GM12873 (cell line): ENCODE results near the gene NOS1AP.

ENCODE experiments used
- TF ChIP-seq, protein P1 (sequence below): IDR thresholded peaks from 2 replicates; pipeline ENCODE4 v1.5.1; 2012; ENCODE audit warnings: low read depth, mild to moderate bottlenecking, moderate library complexity, low read length, control low read depth; ENCODE audit not compliant: insufficient read depth; ENCODE audit errors: missing control alignments

Gene NOS1AP

DNA sequence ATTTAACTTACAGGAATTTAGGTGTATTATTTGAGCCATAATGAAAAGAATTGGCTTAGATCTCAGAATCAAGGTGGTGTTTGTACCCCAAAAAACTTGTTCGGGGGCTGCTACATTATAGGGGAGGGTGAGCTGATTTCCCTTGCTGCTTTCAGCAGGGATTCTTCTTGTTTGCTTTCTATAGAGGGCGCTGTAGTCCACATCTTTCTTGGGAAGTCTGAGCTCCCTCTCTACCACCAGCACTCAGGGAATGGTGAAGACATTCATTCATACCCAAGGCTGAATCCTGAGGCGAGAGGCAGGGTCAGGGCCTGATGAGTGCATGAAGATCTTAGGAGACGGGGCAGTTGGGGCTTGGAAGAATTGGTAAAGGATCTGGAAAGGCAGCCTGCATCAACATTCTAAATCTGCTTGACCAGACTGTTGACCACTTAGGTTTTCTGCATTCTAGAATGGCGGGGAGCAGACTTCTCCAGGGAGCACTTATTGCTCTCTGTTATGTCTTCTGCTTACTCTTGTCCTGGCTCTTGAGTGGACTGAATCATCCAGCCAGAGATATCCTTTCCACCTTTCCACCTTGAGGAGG is 288.3 kb downstream of the NOS1AP start:
- TF ChIP-seq, protein P1, sequence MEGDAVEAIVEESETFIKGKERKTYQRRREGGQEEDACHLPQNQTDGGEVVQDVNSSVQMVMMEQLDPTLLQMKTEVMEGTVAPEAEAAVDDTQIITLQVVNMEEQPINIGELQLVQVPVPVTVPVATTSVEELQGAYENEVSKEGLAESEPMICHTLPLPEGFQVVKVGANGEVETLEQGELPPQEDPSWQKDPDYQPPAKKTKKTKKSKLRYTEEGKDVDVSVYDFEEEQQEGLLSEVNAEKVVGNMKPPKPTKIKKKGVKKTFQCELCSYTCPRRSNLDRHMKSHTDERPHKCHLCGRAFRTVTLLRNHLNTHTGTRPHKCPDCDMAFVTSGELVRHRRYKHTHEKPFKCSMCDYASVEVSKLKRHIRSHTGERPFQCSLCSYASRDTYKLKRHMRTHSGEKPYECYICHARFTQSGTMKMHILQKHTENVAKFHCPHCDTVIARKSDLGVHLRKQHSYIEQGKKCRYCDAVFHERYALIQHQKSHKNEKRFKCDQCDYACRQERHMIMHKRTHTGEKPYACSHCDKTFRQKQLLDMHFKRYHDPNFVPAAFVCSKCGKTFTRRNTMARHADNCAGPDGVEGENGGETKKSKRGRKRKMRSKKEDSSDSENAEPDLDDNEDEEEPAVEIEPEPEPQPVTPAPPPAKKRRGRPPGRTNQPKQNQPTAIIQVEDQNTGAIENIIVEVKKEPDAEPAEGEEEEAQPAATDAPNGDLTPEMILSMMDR, result peak; percentile 62

DNA sequence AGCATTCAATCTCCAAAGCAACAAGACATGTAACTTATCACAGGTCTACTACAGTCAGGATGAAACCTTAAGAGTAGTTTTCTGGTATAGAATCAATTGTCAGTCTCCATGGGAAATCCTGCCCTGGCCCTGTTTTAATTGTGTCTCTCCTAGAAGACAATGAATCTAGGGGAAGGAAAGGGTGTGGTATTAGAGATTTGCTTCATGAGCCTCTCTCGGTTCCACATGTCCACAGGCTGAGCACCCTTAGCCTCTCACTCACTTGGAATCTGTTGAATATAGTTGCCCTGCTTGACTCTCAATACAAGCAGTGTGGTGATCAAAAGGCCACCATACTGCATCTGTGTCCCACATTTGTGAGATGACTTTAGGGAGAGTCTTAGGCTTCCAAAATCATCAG is 289.4 kb downstream of the NOS1AP start:
- TF ChIP-seq, protein P1, result no peak

DNA sequence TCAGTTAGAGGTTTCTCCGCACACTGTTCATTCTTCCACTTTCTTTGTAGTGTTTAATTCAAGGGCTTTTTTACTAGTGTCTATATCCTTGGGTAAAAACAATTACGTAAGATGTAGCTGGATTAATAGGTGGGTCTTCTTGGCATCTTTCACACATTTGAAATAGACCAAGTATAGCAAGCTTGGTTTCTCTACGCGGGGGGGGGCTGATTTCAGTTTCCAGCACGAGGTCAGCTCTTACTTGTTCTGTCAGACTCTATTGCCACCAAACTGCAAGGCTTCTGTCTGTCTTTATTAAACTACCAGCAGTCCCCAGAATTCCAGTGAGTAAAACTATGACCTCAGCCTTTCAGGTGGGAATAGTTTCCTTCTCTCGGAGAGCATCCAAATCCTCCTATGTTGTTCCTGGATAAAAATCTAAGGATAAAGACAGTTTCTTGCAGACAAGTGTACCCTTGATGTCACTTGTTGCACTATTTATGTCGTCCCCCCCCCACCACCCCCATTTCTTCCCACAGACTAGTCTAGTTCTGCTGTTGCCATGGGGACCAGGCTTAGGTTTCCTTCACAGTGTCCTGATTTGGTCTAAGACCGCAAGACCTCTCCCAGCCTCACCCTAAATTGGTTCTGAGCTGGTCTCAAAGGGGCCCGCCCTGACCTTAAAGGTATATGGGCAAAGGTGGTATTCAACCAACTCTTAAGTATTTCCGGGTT is 290.2 kb downstream of the NOS1AP start:
- TF ChIP-seq, protein P1, result no peak

DNA sequence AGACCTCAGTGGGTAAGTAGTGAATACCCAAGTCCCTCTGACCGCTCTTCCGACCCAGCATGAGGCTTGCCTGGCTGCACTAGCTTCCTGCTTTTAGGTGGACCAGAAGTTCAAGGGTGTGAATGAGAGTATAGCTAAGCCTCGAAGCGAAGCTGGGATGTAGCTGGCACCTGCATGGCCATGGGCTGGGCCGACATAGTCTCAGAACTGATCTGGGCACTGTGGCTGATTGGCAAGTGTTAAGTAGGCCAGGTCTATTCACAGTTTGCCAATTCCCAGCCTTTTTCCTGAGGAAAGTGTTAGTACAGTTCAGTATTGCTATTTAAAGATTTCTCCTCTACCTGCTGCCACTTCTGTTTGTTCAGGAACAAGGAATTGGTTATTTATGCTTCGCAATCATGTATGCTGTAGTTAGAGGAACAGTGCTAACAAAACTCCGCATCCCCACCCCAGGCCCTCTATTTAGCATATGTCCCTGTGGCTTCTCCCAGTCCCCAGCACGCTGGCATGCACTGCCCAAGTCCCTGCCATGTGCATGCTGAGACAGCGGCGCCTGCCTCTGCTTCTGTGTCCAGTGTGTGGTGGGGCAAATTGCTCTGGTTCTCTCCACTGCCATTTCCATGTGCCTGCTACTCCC is 290.9 kb downstream of the NOS1AP start:
- TF ChIP-seq, protein P1, result no peak

DNA sequence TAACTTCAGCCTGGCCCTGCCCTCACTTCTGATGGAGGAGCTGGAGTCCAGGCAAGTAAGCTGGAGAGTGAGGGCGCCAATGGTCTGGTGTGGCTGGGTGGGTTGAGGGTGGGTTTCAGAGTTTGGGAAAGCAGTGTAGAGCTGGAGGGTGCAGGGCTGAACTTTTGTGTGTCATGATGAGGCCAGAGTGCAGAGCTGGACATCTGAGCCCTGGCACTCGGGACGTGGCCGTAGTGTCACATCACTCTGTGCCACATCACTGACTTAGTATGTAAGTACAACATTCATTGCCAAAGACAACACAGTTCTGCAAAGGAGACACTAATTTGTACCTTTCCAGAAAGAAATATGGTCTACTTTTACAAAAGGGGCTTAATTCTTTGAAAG is 291.4 kb downstream of the NOS1AP start:
- TF ChIP-seq, protein P1, result no peak

DNA sequence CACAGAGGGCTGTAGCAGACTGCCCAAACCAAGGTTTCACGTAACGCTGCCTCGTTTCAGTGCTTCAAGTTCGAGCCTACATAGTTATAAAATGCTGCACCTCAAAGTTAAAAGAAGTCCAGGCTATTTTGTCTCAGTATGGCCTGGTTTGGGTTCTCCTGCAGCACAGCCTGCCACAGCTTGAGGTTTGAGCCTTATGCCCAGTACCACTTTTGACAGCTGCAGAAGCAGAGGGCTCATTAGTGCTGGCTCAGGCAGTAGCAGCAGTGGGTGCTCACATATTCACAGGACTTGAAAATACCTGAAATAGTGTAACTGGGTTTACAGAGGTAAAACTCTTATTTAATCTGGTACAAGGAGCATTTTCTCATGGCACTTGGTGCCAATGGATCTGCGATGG is 291.9 kb downstream of the NOS1AP start:
- TF ChIP-seq, protein P1, result no peak

DNA sequence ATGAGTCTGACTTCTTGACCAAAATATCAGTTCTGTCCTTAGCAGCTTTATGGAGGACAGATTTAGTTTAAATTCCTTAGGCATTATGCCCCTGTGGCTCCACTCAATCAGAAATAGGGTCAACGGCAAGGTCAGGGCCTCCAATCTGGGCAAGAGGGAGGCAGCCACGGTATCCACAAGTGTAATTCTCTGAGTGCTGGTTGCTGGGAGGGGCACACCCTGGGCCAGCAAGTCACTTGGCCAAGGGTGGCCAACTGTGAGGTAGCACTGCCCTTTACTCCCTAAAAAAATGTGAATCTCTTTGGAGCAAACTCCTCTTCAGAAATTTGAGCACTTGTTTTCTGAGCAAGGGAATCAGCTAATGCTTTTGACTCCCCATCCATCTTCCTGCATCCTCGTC is 294.3 kb downstream of the NOS1AP start:
- TF ChIP-seq, protein P1, result no peak
